A673 (cell line): ENCODE results near the gene TTYH3. TPM values are rescaled to one million over a fixed set of nuclear protein-coding genes. Genes with fewer than 3 reads are reported as not detected.

Experiments used
- BruUV-seq: library from RNA; stranded (reverse); fragments of 400-500 nt; replicated peaks from 2 replicates; lab custom pipeline; 2021; lab: Mats Ljungman, UMichigan
- CTCF ChIA-PET: fragments of 300-600 bp; sonication (Branson Sonifier 250); formaldehyde crosslinking; loops from one replicate; lab custom pipeline; 2022; ENCODE audit warnings: antibody characterized with exemption; lab: Charles Lee
- POLR2A ChIA-PET: fragments of 300-600 bp; sonication (Branson Sonifier 250); formaldehyde crosslinking; loops from one replicate; lab custom pipeline; 2022; ENCODE audit warnings: antibody characterized with exemption; ENCODE audit not compliant: low non-redundant PET; lab: Charles Lee
- DNase-seq: peaks from one replicate; pipeline ENCODE4 v3.0.0-alpha.2; 2015; ENCODE audit warnings: low spot score
- H3K27ac ChIP-seq: fragments of 200-600 bp; sonication (generic); 2 replicates; pipeline ENCODE4 v1.5.1; 2016; ENCODE audit warnings: mixed run types, low read depth, mild to moderate bottlenecking, mixed read lengths, antibody characterized with exemption, low read length; ENCODE audit not compliant: poor library complexity, severe bottlenecking
- H3K27me3 ChIP-seq: fragments of 200-600 bp; sonication (generic); replicated peaks from 2 replicates; pipeline ENCODE4 v1.6.1; 2017; ENCODE audit warnings: mixed run types, low read depth, mild to moderate bottlenecking, mixed read lengths, antibody characterized with exemption, low read length; ENCODE audit not compliant: insufficient read depth, poor library complexity
- H3K36me3 ChIP-seq: fragments of 200-600 bp; sonication (generic); 2 replicates; pipeline ENCODE4 v1.6.1; 2016; ENCODE audit warnings: mixed run types, mild to moderate bottlenecking, mixed read lengths, antibody characterized with exemption, low read length; ENCODE audit not compliant: insufficient read depth, poor library complexity, severe bottlenecking
- H3K4me1 ChIP-seq: fragments of 200-600 bp; sonication (generic); 2 replicates; pipeline ENCODE4 v1.6.1; 2017; ENCODE audit warnings: mixed run types, mild to moderate bottlenecking, mixed read lengths, antibody characterized with exemption, low read length; ENCODE audit not compliant: insufficient read depth, poor library complexity, severe bottlenecking
- H3K4me3 ChIP-seq: fragments of 200-600 bp; sonication (generic); 2 replicates; pipeline ENCODE4 v1.5.1; 2016; ENCODE audit warnings: low read depth, mixed run types, mild to moderate bottlenecking, mixed read lengths, low read length; ENCODE audit not compliant: poor library complexity, severe bottlenecking
- H3K9me3 ChIP-seq: fragments of 200-600 bp; sonication (generic); 2 replicates; pipeline ENCODE4 v1.6.1; 2016; ENCODE audit warnings: mixed run types, low read depth, mild to moderate bottlenecking, mixed read lengths, antibody characterized with exemption, low read length; ENCODE audit not compliant: poor library complexity, severe bottlenecking
- EZH2 ChIP-seq: fragments of 200-600 bp; sonication (generic); IDR thresholded peaks from 2 replicates; pipeline ENCODE4 v1.6.1; 2017; ENCODE audit warnings: borderline replicate concordance, low read depth, mild to moderate bottlenecking, mixed read lengths, antibody characterized with exemption, low read length; ENCODE audit not compliant: poor library complexity, severe bottlenecking
- intact Hi-C: fragments of 100-400 bp; cut with micrococcal nuclease; formaldehyde crosslinking; loops from one replicate; pipeline ENCODE4 v1.10.0; 2022; ENCODE audit not compliant: unreplicated experiment
- total RNA-seq: library from RNA; stranded (reverse); gene quantifications from 2 replicates; pipeline ENCODE4 v1.2.3, GENCODE V29; 2021
- TF ChIP-seq, protein P1 (sequence below): fragments of 300-800, 200-600 bp; sonication (generic); conservative IDR thresholded peaks from 2 replicates; pipeline ENCODE4 v1.5.1; 2017; ENCODE audit warnings: low read depth, mild to moderate bottlenecking, antibody characterized with exemption, low read length, moderate library complexity, mixed read lengths

Gene TTYH3
- total RNA-seq, 1 experiment from 2014 or later: 248 TPM

DNA sequence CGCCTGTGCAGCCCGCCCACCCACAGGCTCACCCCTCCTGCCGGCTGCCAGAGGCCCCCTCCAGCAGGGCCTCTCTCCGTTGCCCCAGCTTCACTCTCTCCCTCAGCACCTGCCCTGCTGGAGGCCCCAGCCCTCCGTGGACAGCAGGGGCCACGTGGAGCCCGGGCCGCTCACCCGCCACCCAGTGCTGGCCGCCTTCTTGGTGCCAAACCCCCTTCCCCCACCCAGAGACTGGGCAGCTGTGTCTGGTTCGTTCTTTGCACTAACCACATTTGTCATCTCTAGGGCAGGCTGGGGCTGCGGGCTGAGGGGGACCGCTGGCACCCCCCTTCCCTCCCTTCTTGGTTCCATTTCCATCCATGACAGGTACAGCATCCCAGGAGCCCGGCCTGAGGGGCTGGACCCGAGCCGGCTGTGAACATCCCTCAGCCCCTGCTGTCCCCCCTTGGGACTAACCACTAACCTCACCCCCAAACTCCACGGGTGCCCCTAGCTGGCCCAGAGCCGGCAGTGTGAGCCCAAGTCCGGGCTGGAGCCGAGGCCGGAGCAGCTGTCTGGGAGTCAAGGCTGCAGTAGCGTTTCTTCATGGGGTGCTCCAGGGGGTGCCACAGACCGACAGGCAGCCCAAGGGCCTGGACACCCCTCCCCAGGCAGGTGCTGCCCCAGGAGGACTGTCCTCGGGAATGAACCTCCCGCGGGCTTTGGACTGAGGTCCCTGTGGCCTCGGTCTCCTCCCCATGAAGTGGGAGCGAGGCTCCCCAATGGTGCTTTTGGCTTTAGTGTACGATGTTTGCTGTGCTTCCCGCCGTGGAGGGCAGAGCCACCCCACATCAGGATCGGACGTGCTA is 30.7 kb downstream of the TTYH3 start:
- ChIA-PET CTCF (no interaction called here), POLR2A (no interaction called here)
- Histone ChIP-seq H3K4me3 (no peak overlapping the region), H3K9me3 (no peaks in the 10 kb centered on the region), H3K4me1 (no peaks in the 10 kb centered on the region), H3K27me3 (no peaks in the 10 kb centered on the region), H3K27ac (no peak overlapping the region), H3K36me3 (peaks cover 28% of the 10 kb centered on the region)
- no peak for DNase-seq
- TF ChIP-seq, protein P1, sequence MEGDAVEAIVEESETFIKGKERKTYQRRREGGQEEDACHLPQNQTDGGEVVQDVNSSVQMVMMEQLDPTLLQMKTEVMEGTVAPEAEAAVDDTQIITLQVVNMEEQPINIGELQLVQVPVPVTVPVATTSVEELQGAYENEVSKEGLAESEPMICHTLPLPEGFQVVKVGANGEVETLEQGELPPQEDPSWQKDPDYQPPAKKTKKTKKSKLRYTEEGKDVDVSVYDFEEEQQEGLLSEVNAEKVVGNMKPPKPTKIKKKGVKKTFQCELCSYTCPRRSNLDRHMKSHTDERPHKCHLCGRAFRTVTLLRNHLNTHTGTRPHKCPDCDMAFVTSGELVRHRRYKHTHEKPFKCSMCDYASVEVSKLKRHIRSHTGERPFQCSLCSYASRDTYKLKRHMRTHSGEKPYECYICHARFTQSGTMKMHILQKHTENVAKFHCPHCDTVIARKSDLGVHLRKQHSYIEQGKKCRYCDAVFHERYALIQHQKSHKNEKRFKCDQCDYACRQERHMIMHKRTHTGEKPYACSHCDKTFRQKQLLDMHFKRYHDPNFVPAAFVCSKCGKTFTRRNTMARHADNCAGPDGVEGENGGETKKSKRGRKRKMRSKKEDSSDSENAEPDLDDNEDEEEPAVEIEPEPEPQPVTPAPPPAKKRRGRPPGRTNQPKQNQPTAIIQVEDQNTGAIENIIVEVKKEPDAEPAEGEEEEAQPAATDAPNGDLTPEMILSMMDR: no peak
- TF ChIP-seq EZH2: no peak
- intact Hi-C loops: no loop called here
- BruUV-seq: no TSS peak

DNA sequence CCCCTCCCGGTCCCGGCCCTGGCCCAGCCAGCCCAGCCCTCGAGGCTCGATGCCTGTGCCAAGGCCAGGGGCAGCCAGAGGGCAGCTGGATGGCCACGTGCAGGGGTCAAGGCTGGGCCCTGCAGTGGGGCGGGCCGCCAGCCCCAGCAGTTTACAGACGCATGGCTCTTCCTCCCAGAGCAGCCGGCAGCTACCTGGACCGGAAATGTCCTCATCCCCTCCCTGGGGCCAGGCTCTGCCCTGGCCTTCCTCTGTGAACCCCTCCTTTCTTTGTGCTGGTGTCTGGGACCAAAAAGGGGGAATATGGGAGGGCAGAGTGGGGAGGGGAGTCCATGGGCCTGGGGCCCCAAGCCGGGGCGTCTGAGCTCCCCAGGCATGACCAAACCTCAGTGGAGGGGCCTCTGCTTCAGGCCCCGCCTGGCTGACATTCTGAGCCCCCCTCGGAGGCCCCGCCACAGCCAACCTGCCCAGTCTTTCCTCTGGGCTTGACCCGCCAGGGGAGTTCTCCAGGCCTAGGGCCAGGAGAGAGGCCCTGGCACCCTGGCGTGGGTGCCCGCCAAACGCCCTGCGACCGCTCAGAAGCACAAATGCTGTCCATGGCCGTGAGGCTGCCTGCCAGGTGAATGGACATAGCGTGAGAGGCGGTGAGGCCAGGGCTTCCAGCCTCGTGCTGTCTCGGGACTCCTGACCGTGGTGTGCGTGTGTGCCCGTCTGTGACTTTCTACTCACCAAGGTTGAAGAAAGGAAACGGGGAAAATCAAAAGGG is 31.5 kb downstream of the TTYH3 start:
- no peaks in the 10 kb centered on the region for H3K4me1 ChIP-seq
- no peak for TF ChIP-seq EZH2
- TF ChIP-seq, protein P1: no peak
- POLR2A ChIA-PET: no interaction called here
- intact Hi-C loops: no loop called here
- no peaks in the 10 kb centered on the region for H3K9me3 ChIP-seq
- BruUV-seq: no TSS peak
- no peak for DNase-seq
- CTCF ChIA-PET: no interaction called here
- peaks cover 20% of the 10 kb centered on the region for H3K36me3 ChIP-seq
- H3K27me3 ChIP-seq: no peaks in the 10 kb centered on the region
- no peak overlapping the region for H3K27ac ChIP-seq
- no peak overlapping the region for H3K4me3 ChIP-seq

DNA sequence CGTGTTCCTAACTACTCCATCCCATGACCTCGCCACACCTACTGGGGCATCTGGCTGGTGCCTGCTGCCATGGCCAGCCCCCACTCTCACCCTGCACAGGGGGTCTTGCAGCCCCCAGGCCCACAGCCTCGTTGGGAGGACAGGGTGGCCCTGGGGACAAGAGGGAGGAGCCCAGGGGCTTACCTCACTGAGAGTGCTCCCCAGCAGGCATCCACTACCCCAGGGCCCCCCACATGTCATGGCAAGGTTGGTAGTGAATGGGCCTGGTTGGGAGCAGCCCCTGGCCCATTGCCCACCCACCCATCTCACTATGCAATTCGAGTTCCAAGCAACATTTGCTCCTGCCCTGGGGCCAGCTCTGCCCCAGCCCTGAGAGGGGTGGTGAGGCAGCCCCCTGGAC is 32.2 kb downstream of the TTYH3 start:
- no peak for DNase-seq
- H3K9me3 ChIP-seq: no peaks in the 10 kb centered on the region
- no peaks in the 10 kb centered on the region for H3K4me1 ChIP-seq
- CTCF ChIA-PET: no interaction called here
- H3K27me3 ChIP-seq: no peaks in the 10 kb centered on the region
- intact Hi-C loops: no loop called here
- TF ChIP-seq, protein P1: no peak
- TF ChIP-seq EZH2: no peak
- POLR2A ChIA-PET: no interaction called here
- H3K36me3 ChIP-seq: peaks cover 18% of the 10 kb centered on the region
- H3K4me3 ChIP-seq: no peak overlapping the region
- TSS peak; percentile 57 for BruUV-seq
- H3K27ac ChIP-seq: no peak overlapping the region
